Kidney epithelial cell (primary cell): Measurements from ENCODE around the gene ABI1. TPM values are rescaled to one million over a fixed set of nuclear protein-coding genes. Genes with fewer than 3 reads are reported as not detected.

Experiments
- DNase-seq: peaks from one replicate; pipeline ENCODE4 v3.0.0-alpha.2; 2010; ENCODE audit warnings: low read depth
- H3K27me3 ChIP-seq: 2 replicates; pipeline ENCODE4 v1.6.0; 2011; ENCODE audit warnings: low read length; ENCODE audit not compliant: control insufficient read depth, insufficient read depth
- H3K36me3 ChIP-seq: 2 replicates; pipeline ENCODE4 v1.5.1; 2011; ENCODE audit warnings: low read length; ENCODE audit not compliant: control insufficient read depth, insufficient read depth
- H3K4me3 ChIP-seq: 2 replicates; pipeline ENCODE4 v1.5.1; 2011; ENCODE audit warnings: low read depth, mild to moderate bottlenecking, control low read depth, low read length
- CTCF ChIP-seq: IDR thresholded peaks from 2 replicates; pipeline ENCODE4 v1.5.1; 2011; ENCODE audit warnings: mild to moderate bottlenecking, moderate library complexity, low read length, control low read depth, inconsistent platforms; ENCODE audit not compliant: insufficient read depth, poor library complexity, severe bottlenecking
- total RNA-seq: library from RNA; depleted of rRNA; stranded (reverse); fragments of >200 nt; gene quantifications from 2 replicates; pipeline ENCODE4 v1.2.3, GENCODE V29; 2015

ABI1 gene
- total RNA-seq, 1 donor from 2014 or later, result 41.6 TPM

- Histone ChIP-seq H3K4me3 (no peak overlapping the region), H3K36me3 (no peaks in the 10 kb centered on the region), H3K27me3 (no peaks in the 10 kb centered on the region)
- no peak for DNase-seq
- TF ChIP-seq CTCF, result no peak
Measured at GRCh38 chr10:26739071-26739631, 121.6 kb downstream of the ABI1 start.

- Histone ChIP-seq H3K4me3 (no peak overlapping the region), H3K36me3 (no peaks in the 10 kb centered on the region), H3K27me3 (no peaks in the 10 kb centered on the region)
- no peak for DNase-seq
- no peak for TF ChIP-seq CTCF
Measured at GRCh38 chr10:26738301-26738911, 122.4 kb downstream of the ABI1 start.

DNA sequence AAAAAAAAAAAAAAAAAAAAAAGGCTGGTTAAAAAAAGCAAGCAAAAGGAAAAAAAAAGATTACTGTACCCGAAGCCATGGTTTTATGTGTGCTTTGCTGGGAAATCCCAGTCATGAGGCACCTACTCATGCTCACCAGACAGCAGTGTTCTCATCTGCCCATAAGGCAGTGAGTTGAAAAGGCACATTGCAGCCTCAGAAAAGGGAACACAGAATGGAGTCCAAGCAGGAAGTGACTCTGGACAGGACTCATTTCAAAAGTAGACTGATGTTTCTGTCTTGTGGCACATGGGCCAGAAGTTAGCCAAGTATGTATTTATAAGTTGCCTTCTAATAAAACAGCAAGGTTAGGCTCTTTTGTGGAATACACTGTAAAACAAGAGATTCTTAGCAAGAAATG, 123.0 kb downstream of the ABI1 start:
- DNase-seq, result peak; percentile 29
- Histone ChIP-seq H3K36me3 (no peaks in the 10 kb centered on the region), H3K4me3 (no peak overlapping the region), H3K27me3 (no peaks in the 10 kb centered on the region)
- TF ChIP-seq CTCF, result no peak

- TF ChIP-seq CTCF, result no peak
- no peak for DNase-seq
- H3K27me3 ChIP-seq, result no peaks in the 10 kb centered on the region
- H3K36me3 ChIP-seq, result no peaks in the 10 kb centered on the region
- H3K4me3 ChIP-seq, result no peak overlapping the region
Measured at GRCh38 chr10:26735435-26735834, 125.3 kb downstream of the ABI1 start.

GRCh38 chr10:26733750-26734568, 126.8 kb downstream of the ABI1 start:
- TF ChIP-seq CTCF, result no peak
- no peaks in the 10 kb centered on the region for H3K27me3 ChIP-seq
- DNase-seq, result no peak
- no peak overlapping the region for H3K4me3 ChIP-seq
- H3K36me3 ChIP-seq, result no peaks in the 10 kb centered on the region
